A549 (cell line): ENCODE results near the gene TTN.

Experiments
- CBX2 ChIP-seq: fragments of 200-600 bp; sonication (generic); IDR thresholded peaks from 2 replicates; pipeline ENCODE4 v1.6.1; 2016; ENCODE audit warnings: low read depth, mild to moderate bottlenecking, borderline replicate concordance
- EP300 ChIP-seq, 2 experiments: fragments of >200 bp; sonication (Bioruptor Twin); formaldehyde crosslinking; IDR thresholded peaks; 2 replicates in 1 of 2; 3 replicates in 1 of 2; pipeline ENCODE4 v1.6.1; 2016 to 2017
- KDM5A ChIP-seq: fragments of 200-600 bp; sonication (generic); IDR thresholded peaks from 2 replicates; pipeline ENCODE4 v1.6.1; 2016; ENCODE audit warnings: antibody characterized with exemption, mild to moderate bottlenecking
- MYC ChIP-seq: IDR thresholded peaks from 2 replicates; pipeline ENCODE4 v1.6.1; 2012; ENCODE audit warnings: mild to moderate bottlenecking, inconsistent platforms, low read length, improper control_type of control experiment, borderline replicate concordance
- PHF8 ChIP-seq: fragments of 200-600 bp; sonication (generic); IDR thresholded peaks from 2 replicates; pipeline ENCODE4 v1.6.1; 2016; ENCODE audit warnings: low read depth, mild to moderate bottlenecking, antibody characterized with exemption, moderate library complexity, borderline replicate concordance
- POLR2A ChIP-seq: IDR thresholded peaks from 2 replicates; pipeline ENCODE4 v1.6.1; 2012; ENCODE audit warnings: mild to moderate bottlenecking, low read length
- RNF2 ChIP-seq: fragments of 200-600 bp; sonication (generic); IDR thresholded peaks from 2 replicates; pipeline ENCODE4 v1.6.1; 2016; ENCODE audit warnings: low read depth, mild to moderate bottlenecking, antibody characterized with exemption, moderate library complexity, borderline replicate concordance
- SREBF2 ChIP-seq: fragments of 450-650 bp; IDR thresholded peaks from 2 replicates; pipeline ENCODE4 v1.6.1; 2014; ENCODE audit warnings: mild to moderate bottlenecking, moderate library complexity
- TF ChIP-seq, protein P1 (sequence below): fragments of >200 bp; sonication (Bioruptor Twin); formaldehyde crosslinking; IDR thresholded peaks from 3 replicates; pipeline ENCODE4 v1.5.1; 2016
- TF ChIP-seq, protein P2 (sequence below): fragments of 450-650 bp; IDR thresholded peaks from 2 replicates; pipeline ENCODE4 v1.6.1; 2014; ENCODE audit warnings: antibody characterized with exemption
- TF ChIP-seq, protein P3 (sequence below): fragments of 200-600 bp; sonication (generic); IDR thresholded peaks from 2 replicates; pipeline ENCODE4 v1.6.1; 2016; ENCODE audit warnings: antibody characterized with exemption, mild to moderate bottlenecking, moderate library complexity

DNA sequence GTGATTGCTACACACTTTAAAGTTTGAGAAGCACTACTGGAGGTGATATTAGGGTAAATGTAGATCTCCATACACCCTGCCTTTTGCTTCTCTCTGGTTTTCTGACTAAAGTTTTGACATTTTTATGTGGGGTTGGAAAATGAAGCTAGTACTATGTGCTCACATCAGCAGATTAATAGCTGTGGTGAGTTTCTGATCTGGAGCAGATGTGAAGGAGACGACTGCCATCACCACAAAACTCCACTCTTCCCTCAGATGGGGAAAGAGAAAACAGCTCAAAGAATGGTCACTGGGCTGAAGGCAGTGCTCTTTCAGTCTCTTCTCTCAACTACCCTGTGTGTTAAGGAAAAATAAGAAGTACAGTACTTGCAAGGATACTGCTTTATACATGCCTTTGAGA lies 289.7 kb downstream of the TTN start:
- TF ChIP-seq POLR2A (no peak), PHF8 (no peak), EP300 (IDR thresholded peaks at IDR 0.05) (no peak), RNF2 (no peak), CBX2 (no peak), KDM5A (no peak), MYC (no peak), SREBF2 (no peak)
- TF ChIP-seq, protein P1, sequence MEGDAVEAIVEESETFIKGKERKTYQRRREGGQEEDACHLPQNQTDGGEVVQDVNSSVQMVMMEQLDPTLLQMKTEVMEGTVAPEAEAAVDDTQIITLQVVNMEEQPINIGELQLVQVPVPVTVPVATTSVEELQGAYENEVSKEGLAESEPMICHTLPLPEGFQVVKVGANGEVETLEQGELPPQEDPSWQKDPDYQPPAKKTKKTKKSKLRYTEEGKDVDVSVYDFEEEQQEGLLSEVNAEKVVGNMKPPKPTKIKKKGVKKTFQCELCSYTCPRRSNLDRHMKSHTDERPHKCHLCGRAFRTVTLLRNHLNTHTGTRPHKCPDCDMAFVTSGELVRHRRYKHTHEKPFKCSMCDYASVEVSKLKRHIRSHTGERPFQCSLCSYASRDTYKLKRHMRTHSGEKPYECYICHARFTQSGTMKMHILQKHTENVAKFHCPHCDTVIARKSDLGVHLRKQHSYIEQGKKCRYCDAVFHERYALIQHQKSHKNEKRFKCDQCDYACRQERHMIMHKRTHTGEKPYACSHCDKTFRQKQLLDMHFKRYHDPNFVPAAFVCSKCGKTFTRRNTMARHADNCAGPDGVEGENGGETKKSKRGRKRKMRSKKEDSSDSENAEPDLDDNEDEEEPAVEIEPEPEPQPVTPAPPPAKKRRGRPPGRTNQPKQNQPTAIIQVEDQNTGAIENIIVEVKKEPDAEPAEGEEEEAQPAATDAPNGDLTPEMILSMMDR: no peak
- TF ChIP-seq, protein P2, sequence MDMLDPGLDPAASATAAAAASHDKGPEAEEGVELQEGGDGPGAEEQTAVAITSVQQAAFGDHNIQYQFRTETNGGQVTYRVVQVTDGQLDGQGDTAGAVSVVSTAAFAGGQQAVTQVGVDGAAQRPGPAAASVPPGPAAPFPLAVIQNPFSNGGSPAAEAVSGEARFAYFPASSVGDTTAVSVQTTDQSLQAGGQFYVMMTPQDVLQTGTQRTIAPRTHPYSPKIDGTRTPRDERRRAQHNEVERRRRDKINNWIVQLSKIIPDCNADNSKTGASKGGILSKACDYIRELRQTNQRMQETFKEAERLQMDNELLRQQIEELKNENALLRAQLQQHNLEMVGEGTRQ: no peak
- TF ChIP-seq, protein P3, sequence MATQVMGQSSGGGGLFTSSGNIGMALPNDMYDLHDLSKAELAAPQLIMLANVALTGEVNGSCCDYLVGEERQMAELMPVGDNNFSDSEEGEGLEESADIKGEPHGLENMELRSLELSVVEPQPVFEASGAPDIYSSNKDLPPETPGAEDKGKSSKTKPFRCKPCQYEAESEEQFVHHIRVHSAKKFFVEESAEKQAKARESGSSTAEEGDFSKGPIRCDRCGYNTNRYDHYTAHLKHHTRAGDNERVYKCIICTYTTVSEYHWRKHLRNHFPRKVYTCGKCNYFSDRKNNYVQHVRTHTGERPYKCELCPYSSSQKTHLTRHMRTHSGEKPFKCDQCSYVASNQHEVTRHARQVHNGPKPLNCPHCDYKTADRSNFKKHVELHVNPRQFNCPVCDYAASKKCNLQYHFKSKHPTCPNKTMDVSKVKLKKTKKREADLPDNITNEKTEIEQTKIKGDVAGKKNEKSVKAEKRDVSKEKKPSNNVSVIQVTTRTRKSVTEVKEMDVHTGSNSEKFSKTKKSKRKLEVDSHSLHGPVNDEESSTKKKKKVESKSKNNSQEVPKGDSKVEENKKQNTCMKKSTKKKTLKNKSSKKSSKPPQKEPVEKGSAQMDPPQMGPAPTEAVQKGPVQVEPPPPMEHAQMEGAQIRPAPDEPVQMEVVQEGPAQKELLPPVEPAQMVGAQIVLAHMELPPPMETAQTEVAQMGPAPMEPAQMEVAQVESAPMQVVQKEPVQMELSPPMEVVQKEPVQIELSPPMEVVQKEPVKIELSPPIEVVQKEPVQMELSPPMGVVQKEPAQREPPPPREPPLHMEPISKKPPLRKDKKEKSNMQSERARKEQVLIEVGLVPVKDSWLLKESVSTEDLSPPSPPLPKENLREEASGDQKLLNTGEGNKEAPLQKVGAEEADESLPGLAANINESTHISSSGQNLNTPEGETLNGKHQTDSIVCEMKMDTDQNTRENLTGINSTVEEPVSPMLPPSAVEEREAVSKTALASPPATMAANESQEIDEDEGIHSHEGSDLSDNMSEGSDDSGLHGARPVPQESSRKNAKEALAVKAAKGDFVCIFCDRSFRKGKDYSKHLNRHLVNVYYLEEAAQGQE: no peak
